ENCODE results near the gene ADISSP. TPM values are rescaled to one million over a fixed set of nuclear protein-coding genes. Genes with fewer than 3 reads are reported as not detected.

ADISSP gene
- total and polyA plus RNA-seq, 2 experiments from 2014 or later, result 24.1 to 38.5 TPM

GRCh38 chr20:3766422-3767109 lies 987 bp downstream of the ADISSP start:
- no peaks in the 10 kb centered on the region for H3K27me3 ChIP-seq
- no peaks in the 10 kb centered on the region for H3K9me3 ChIP-seq (ENCODE audit: low read depth)
- H3K27ac ChIP-seq, result no peak overlapping the region
- DNase-seq (ENCODE audit: low read depth in 1 of 2, low spot score in 1 of 2), result no peak
- no peak overlapping the region for H3K4me3 ChIP-seq
- H3K4me1 ChIP-seq (ENCODE audit: low read depth), result no peaks in the 10 kb centered on the region
- TF ChIP-seq, protein P1, sequence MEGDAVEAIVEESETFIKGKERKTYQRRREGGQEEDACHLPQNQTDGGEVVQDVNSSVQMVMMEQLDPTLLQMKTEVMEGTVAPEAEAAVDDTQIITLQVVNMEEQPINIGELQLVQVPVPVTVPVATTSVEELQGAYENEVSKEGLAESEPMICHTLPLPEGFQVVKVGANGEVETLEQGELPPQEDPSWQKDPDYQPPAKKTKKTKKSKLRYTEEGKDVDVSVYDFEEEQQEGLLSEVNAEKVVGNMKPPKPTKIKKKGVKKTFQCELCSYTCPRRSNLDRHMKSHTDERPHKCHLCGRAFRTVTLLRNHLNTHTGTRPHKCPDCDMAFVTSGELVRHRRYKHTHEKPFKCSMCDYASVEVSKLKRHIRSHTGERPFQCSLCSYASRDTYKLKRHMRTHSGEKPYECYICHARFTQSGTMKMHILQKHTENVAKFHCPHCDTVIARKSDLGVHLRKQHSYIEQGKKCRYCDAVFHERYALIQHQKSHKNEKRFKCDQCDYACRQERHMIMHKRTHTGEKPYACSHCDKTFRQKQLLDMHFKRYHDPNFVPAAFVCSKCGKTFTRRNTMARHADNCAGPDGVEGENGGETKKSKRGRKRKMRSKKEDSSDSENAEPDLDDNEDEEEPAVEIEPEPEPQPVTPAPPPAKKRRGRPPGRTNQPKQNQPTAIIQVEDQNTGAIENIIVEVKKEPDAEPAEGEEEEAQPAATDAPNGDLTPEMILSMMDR (IDR thresholded peaks at IDR 0.05; ENCODE audit: low read depth, low read length), result no peak
- no peaks in the 10 kb centered on the region for H3K36me3 ChIP-seq

DNA sequence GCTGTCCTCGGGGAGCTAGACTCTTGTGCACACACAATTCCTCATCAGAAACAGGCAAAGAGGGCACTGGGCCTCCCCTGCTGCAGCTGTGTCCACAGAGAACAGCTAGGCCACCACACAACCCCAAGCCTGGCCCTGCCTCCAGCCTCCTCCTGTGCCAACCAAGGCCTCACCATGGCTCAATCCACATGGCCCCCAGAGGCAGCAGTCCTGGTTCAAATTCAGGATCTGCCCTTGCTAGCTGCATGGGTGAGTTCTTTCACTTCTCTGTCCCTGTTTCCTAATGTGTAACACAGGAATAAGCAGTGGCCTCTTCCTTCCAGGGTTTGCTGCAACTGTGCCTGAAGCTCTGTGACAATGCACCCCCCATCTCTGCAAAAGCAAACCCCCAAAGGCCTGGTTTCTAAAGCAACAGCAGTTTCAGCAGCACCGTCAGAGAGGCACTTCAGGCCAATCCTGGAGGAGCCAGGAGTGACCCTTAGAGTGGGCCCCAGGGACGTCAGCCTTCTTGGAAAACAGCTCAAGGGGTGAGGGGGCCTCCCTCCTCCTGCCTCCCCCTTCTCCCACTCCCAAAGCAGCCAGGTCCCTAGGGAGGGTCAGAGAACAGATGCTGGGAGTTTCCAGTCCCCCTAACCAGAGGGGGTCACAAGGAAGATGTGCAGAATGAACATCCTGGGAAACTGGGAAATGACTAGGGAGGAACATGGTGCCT lies 2.2 kb downstream of the ADISSP start:
- Histone ChIP-seq H3K4me3 (no peak overlapping the region), H3K36me3 (no peaks in the 10 kb centered on the region), H3K9me3 (ENCODE audit: low read depth) (no peaks in the 10 kb centered on the region), H3K27ac (no peak overlapping the region), H3K4me1 (ENCODE audit: low read depth) (no peaks in the 10 kb centered on the region), H3K27me3 (no peaks in the 10 kb centered on the region)
- no peak for DNase-seq (ENCODE audit: low read depth in 1 of 2, low spot score in 1 of 2)
- TF ChIP-seq, protein P1 (IDR thresholded peaks at IDR 0.05; ENCODE audit: low read depth, low read length), result no peak

GRCh38 chr20:3764659-3765058 lies 2.9 kb downstream of the ADISSP start:
- DNase-seq (ENCODE audit: low read depth in 1 of 2, low spot score in 1 of 2), result no peak
- no peaks in the 10 kb centered on the region for H3K9me3 ChIP-seq (ENCODE audit: low read depth)
- TF ChIP-seq, protein P1 (IDR thresholded peaks at IDR 0.05; ENCODE audit: low read depth, low read length), result no peak
- no peak overlapping the region for H3K4me3 ChIP-seq
- no peaks in the 10 kb centered on the region for H3K36me3 ChIP-seq
- no peaks in the 10 kb centered on the region for H3K27me3 ChIP-seq
- no peak overlapping the region for H3K27ac ChIP-seq
- H3K4me1 ChIP-seq (ENCODE audit: low read depth), result no peaks in the 10 kb centered on the region

- H3K4me1 ChIP-seq (ENCODE audit: low read depth), result no peaks in the 10 kb centered on the region
- H3K27me3 ChIP-seq, result no peaks in the 10 kb centered on the region
- no peak overlapping the region for H3K27ac ChIP-seq
- DNase-seq (ENCODE audit: low read depth in 1 of 2, low spot score in 1 of 2), result no peak
- H3K36me3 ChIP-seq, result no peaks in the 10 kb centered on the region
- H3K9me3 ChIP-seq (ENCODE audit: low read depth), result no peaks in the 10 kb centered on the region
- H3K4me3 ChIP-seq, result no peak overlapping the region
- TF ChIP-seq, protein P1 (IDR thresholded peaks at IDR 0.05; ENCODE audit: low read depth, low read length), result no peak
These were observed 3.6 kb downstream of the ADISSP start for GRCh38 chr20:3763671-3764601.

DNA sequence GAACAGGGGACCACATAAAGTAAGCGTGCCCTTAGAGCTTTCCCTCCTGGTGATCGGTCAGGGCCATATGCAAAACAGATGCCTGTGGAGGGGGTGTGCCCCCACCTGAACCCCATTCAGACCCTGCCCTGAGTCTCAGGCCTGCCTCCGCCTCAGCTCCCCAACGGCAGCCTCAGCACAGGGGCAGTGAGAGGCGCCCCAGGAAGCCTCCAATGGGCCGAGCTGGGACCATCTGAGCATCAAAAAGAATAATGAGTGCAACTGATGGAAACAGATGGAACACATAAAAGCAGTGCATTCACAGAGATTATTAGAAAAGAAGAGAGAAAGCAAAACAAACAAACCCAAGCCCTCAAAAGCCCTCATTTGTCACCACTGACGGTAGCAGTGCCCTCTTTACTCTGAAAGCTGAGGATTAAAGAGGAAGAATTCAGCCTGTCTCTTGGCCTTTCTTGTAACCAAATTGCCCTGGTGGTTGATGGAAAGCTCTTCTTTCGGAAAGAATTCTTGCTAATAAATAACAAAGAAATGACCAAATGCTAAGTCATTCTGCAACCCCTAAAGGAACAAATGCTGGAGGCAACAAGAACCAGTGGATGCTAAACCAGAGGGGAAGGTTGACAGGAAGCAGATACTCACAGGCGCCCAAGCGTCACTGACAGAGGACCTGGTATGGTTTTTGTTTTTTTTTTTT lies 6.8 kb downstream of the ADISSP start:
- no peak overlapping the region for H3K27ac ChIP-seq
- H3K9me3 ChIP-seq (ENCODE audit: low read depth), result no peaks in the 10 kb centered on the region
- TF ChIP-seq, protein P1 (IDR thresholded peaks at IDR 0.05; ENCODE audit: low read depth, low read length), result no peak
- no peaks in the 10 kb centered on the region for H3K4me1 ChIP-seq (ENCODE audit: low read depth)
- H3K4me3 ChIP-seq, result no peak overlapping the region
- H3K27me3 ChIP-seq, result no peaks in the 10 kb centered on the region
- no peaks in the 10 kb centered on the region for H3K36me3 ChIP-seq
- no peak for DNase-seq (ENCODE audit: low read depth in 1 of 2, low spot score in 1 of 2)

Measured in cardiac muscle cell (in vitro differentiated cells and primary cell).